Suprapubic skin (tissue), 4 donors: ENCODE data around the gene SELENOF. TPM values are rescaled to one million over a fixed set of nuclear protein-coding genes. Genes with fewer than 3 reads are reported as not detected.

Source experiments
- DNase-seq, 2 donors: peaks; one replicate each; pipeline ENCODE4 v3.0.0-alpha.2; 2019; ENCODE audit warnings: low spot score in 2 of 2
- H3K27ac ChIP-seq: fragments of 200-600 bp; sonication (generic); one replicate; pipeline ENCODE4 v1.5.1; 2019
- H3K27me3 ChIP-seq: fragments of 200-600 bp; sonication (generic); one replicate; pipeline ENCODE4 v1.5.1; 2019
- H3K36me3 ChIP-seq: fragments of 200-600 bp; sonication (generic); one replicate; pipeline ENCODE4 v1.5.1; 2019
- H3K4me1 ChIP-seq: fragments of 200-600 bp; sonication (generic); one replicate; pipeline ENCODE4 v1.5.1; 2019
- H3K4me3 ChIP-seq: fragments of 200-600 bp; sonication (generic); one replicate; pipeline ENCODE4 v1.5.1; 2019; ENCODE audit warnings: mild to moderate bottlenecking
- H3K9me3 ChIP-seq: fragments of 200-600 bp; sonication (generic); one replicate; pipeline ENCODE4 v1.5.1; 2019
- CTCF ChIP-seq, 2 donors: fragments of 200-600 bp in 1 of 2; fragments of 450-650 bp in 1 of 2; sonication (generic) in 1 of 2; IDR thresholded peaks; one replicate each; pipeline ENCODE4 v1.5.1; 2016 to 2019; ENCODE audit warnings: antibody characterized with exemption in 2 of 2, mild to moderate bottlenecking in 1 of 2, moderate library complexity in 1 of 2
- EP300 ChIP-seq: sonication (generic); formaldehyde crosslinking; IDR thresholded peaks from one replicate; pipeline ENCODE4 v1.6.1; 2017; ENCODE audit warnings: antibody characterized with exemption
- POLR2A ChIP-seq, 2 donors: fragments of 450-650 bp; IDR thresholded peaks; one replicate each; pipeline ENCODE4 v1.6.1; 2017; ENCODE audit warnings: antibody characterized with exemption in 2 of 2, mild to moderate bottlenecking in 2 of 2, moderate library complexity in 2 of 2
- POLR2AphosphoS5 ChIP-seq, 3 donors: sonication (generic); formaldehyde crosslinking; IDR thresholded peaks; one replicate each; pipeline ENCODE4 v1.6.1; 2017; ENCODE audit warnings: antibody characterized with exemption in 3 of 3
- WGBS: methylation state at CpG from one replicate; pipeline ENCODE4 v1.1.5; 2018; 5-methylcytosine and 5-hydroxymethylcytosine counted together
- total RNA-seq, 4 donors: library from RNA; depleted of rRNA; stranded (reverse); fragments of >200 nt; gene quantifications; one replicate each; pipeline ENCODE4 v1.1.0, GENCODE V29; 2016

The SELENOF gene
- total RNA-seq, 4 donors from 2014 or later, result 49.6 to 96.4 (median 88.7) TPM

- H3K4me1 ChIP-seq, result no peaks in the 10 kb centered on the region
- no peaks in the 10 kb centered on the region for H3K27me3 ChIP-seq
- no peak overlapping the region for H3K27ac ChIP-seq
- DNase-seq, result no peak
- no peaks in the 10 kb centered on the region for H3K36me3 ChIP-seq
- 93% methylated on average over 3 of the region's 3 CpGs for WGBS
- TF ChIP-seq EP300, result no peak
- no peak for TF ChIP-seq POLR2AphosphoS5 (IDR thresholded peaks at IDR 0.05)
- no peak for TF ChIP-seq CTCF (IDR thresholded peaks at IDR 0.05)
- no peak for TF ChIP-seq POLR2A (IDR thresholded peaks at IDR 0.05)
- H3K9me3 ChIP-seq, result no peaks in the 10 kb centered on the region
- H3K4me3 ChIP-seq, result no peak overlapping the region
These were observed 64.2 kb downstream of the SELENOF start for GRCh38 chr1:86849756-86850155.

- Histone ChIP-seq H3K27ac (no peak overlapping the region), H3K4me1 (no peaks in the 10 kb centered on the region), H3K27me3 (no peaks in the 10 kb centered on the region), H3K9me3 (no peaks in the 10 kb centered on the region), H3K4me3 (no peak overlapping the region), H3K36me3 (no peaks in the 10 kb centered on the region)
- DNase-seq, result no peak
- WGBS, result 60% methylated on average over 2 of the region's 2 CpGs
- TF ChIP-seq CTCF (IDR thresholded peaks at IDR 0.05) (no peak), EP300 (no peak), POLR2AphosphoS5 (IDR thresholded peaks at IDR 0.05) (no peak), POLR2A (IDR thresholded peaks at IDR 0.05) (no peak)
These were observed 65.3 kb downstream of the SELENOF start for GRCh38 chr1:86848654-86849053.

GRCh38 chr1:86846164-86846647 is 67.7 kb downstream of the SELENOF start:
- 11% methylated on average over 2 of the region's 2 CpGs for WGBS
- no peak for DNase-seq
- Histone ChIP-seq H3K36me3 (no peaks in the 10 kb centered on the region), H3K4me3 (no peak overlapping the region), H3K27ac (no peak overlapping the region), H3K27me3 (no peaks in the 10 kb centered on the region), H3K4me1 (no peaks in the 10 kb centered on the region), H3K9me3 (no peaks in the 10 kb centered on the region)
- no peak for TF ChIP-seq EP300
- TF ChIP-seq POLR2AphosphoS5 (IDR thresholded peaks at IDR 0.05), result no peak
- no peak for TF ChIP-seq CTCF (IDR thresholded peaks at IDR 0.05)
- no peak for TF ChIP-seq POLR2A (IDR thresholded peaks at IDR 0.05)

GRCh38 chr1:86845514-86845913 is 68.4 kb downstream of the SELENOF start:
- H3K4me3 ChIP-seq, result no peak overlapping the region
- no peak for DNase-seq
- 85% methylated on average over 3 of the region's 3 CpGs for WGBS
- no peaks in the 10 kb centered on the region for H3K9me3 ChIP-seq
- no peaks in the 10 kb centered on the region for H3K36me3 ChIP-seq
- TF ChIP-seq EP300 (no peak), POLR2AphosphoS5 (IDR thresholded peaks at IDR 0.05) (no peak), POLR2A (IDR thresholded peaks at IDR 0.05) (no peak), CTCF (IDR thresholded peaks at IDR 0.05) (no peak)
- H3K4me1 ChIP-seq, result no peaks in the 10 kb centered on the region
- no peaks in the 10 kb centered on the region for H3K27me3 ChIP-seq
- H3K27ac ChIP-seq, result no peak overlapping the region

GRCh38 chr1:86841116-86841515 is 72.8 kb downstream of the SELENOF start:
- no peak for DNase-seq
- H3K27ac ChIP-seq, result peak overlapping the region; percentile 69
- no peaks in the 10 kb centered on the region for H3K9me3 ChIP-seq
- no peaks in the 10 kb centered on the region for H3K36me3 ChIP-seq
- no peaks in the 10 kb centered on the region for H3K27me3 ChIP-seq
- no peaks in the 10 kb centered on the region for H3K4me1 ChIP-seq
- TF ChIP-seq CTCF (IDR thresholded peaks at IDR 0.05), result no peak
- WGBS, result 56% methylated on average over 1 of the region's 1 CpG
- H3K4me3 ChIP-seq, result no peak overlapping the region
